GM10248 (cell line): ENCODE results near the gene NFIC.
"Not testable (repeated sequence)": the region's sequence is repeated elsewhere in the genome, so short reads cannot be mapped to it uniquely, and the experiment has no call there.

Experiments
- CTCF ChIA-PET: fragments of 300-600 bp; sonication (Branson Sonifier 250); formaldehyde crosslinking; extraction: SDS; loops from one replicate; lab custom pipeline; 2021; ENCODE audit warnings: antibody characterized with exemption; lab: Yijun Ruan, JAX
- POLR2A ChIA-PET: fragments of 350-650 bp; sonication (Branson Sonifier 250); formaldehyde crosslinking; extraction: SDS; loops from one replicate; lab custom pipeline; 2020; ENCODE audit warnings: antibody characterized with exemption; lab: Yijun Ruan, JAX
- DNase-seq: peaks from one replicate; pipeline ENCODE4 v3.0.0; 2012; ENCODE audit errors: extremely low spot score
- CTCF ChIP-seq: IDR thresholded peaks from 2 replicates; pipeline ENCODE4 v1.5.1; 2012; ENCODE audit warnings: mild to moderate bottlenecking, low read depth; ENCODE audit errors: extremely low read depth, missing control alignments, control extremely low read depth

The NFIC gene

DNA sequence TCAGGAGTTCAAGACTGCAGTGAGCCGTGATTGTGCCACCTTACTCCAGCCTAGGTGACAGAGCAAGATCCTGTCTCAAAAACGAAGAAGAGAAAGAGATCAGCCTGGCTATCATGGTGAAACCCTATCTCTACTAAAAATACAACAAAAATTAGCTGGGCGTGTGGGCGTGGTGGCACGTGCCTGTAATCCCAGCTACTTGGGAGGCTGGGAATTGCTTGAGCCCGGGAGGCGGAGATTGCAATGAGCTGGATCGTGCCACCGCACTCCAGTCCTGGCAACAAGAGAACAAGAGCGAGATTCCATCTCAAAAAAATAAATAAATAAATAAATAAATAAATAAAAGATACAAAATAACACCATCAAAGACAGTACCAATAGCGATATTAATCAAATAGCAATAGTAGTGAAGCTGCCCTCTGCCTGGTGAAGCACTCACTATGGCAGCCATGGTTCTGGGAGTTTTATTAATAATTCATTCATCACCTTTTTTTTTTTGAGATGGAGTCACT is 53.9 kb downstream of the NFIC start:
- ChIA-PET POLR2A (interaction anchor here (1.1 kb wide), 1 partner anchor 136 kb away, joined by 4 read pairs; no protein-coding TSS in a partner anchor), CTCF (interaction anchor here (0.7 to 4.4 kb wide), 6 partner anchors 8 to 114 kb away, joined by 3 to 26 read pairs (median 4); no protein-coding TSS in a partner anchor)
- no peak for TF ChIP-seq CTCF
- DNase-seq, result no peak

DNA sequence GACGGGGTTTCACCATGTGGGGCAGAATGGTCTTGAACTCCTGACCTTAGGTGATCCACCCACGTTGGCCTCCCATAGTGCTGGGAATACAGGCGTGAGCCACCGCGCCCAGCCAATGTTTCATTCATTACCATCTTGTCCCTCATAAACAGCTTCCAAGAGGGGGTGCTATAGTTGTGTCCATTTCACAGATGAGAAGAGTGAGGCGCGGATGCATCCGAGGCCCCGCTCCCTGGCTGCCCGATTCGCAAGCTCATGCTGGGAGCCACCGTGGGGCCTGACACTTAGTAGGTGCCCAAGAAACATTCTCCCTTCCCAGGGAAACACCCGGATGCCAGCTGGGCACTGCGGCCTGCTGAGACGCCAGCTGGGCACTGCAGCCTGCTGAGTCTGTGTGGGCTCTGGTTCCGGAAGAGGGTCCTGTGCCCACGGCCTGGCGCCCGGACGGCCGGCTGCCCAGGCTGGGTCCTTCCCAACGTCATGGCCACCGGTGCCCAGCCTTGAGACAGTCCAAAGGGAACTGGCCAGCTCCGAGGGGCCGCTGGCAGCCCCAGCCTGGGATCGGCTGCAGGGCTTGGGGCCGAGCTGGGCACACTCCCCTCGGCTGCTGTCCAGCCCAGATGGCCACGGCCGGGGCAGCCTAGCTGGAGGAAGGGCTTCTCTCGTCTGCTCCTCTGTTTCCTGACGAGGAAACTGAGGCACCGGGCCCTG is 54.7 kb downstream of the NFIC start:
- TF ChIP-seq CTCF, result no peak
- POLR2A ChIA-PET, result interaction anchor here (1.1 kb wide), 1 partner anchor 136 kb away, joined by 4 read pairs; no protein-coding TSS in a partner anchor
- CTCF ChIA-PET, result interaction anchor here (0.6 to 4.4 kb wide), 7 partner anchors 8 to 116 kb away, joined by 3 to 26 read pairs (median 3); no protein-coding TSS in a partner anchor

GRCh38 chr19:3421656-3422055 is 55.3 kb downstream of the NFIC start:
- POLR2A ChIA-PET, result not testable (repeated sequence)
- CTCF ChIA-PET, result interaction anchor here (0.9 to 4.4 kb wide), 3 partner anchors 8 to 11 kb away, joined by 3 to 26 read pairs (median 3); no protein-coding TSS in a partner anchor

More for the DNA sequence above, 54.7 kb downstream of the NFIC start:
- no peak for DNase-seq

GRCh38 chr19:3423183-3423829 is 56.9 kb downstream of the NFIC start:
- no peak for TF ChIP-seq CTCF
- POLR2A ChIA-PET, result no interaction called here
- CTCF ChIA-PET, result interaction anchor here (1.0 to 1.4 kb wide), 2 partner anchors 8 to 11 kb away, joined by 3 to 4 read pairs; no protein-coding TSS in a partner anchor
- no peak for DNase-seq

More at GRCh38 chr19:3421656-3422055, 55.3 kb downstream of the NFIC start:
- DNase-seq, result not testable (repeated sequence)

GRCh38 chr19:3426433-3426832 is 60.0 kb downstream of the NFIC start:
- ChIA-PET CTCF (interaction anchor here (0.8 to 1.5 kb wide), 2 partner anchors 59 to 83 kb away, joined by 3 to 6 read pairs; no protein-coding TSS in a partner anchor), POLR2A (no interaction called here)
- DNase-seq, result no peak
- TF ChIP-seq CTCF, result no peak

- CTCF ChIA-PET, result interaction anchor here (0.9 to 5.8 kb wide), 21 partner anchors 10 to 127 kb away, joined by 3 to 70 read pairs (median 7); no protein-coding TSS in a partner anchor
- DNase-seq, POLR2A ChIA-PET: not testable (repeated sequence)
Measured at GRCh38 chr19:3430366-3430680, 63.9 kb downstream of the NFIC start.

DNA sequence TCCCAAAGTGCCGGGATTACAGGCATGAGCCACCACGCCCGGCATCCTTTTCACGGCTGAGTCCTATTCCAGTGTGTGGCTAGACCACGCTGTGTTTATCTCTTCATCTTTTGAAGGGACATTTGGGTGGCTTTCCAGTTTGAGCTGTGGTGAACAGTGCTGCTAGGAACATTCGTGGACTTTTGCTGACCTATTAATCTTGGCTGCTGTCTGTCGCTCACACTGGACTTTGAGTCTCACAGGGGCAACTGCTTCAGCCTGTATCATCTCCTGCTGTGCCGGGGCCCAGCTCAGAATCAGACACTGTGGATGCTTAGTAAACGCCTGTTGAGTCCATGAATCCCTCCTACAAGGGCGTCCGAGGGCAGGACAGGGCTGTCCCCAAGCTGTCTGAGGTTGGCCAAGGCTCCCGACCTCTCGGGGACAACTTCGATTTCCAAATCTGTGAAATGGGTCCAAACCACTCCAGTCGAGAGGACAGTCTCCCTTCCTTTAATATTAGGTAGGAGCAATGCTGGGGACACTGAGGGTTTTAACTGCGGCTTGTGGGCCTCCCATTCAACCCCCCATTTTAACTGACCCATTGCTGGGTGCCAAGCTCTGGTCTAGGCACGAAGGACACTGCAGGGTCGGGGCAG is 65.5 kb downstream of the NFIC start:
- DNase-seq, result no peak
- ChIA-PET CTCF (interaction anchor here (0.7 to 5.8 kb wide), 7 partner anchors 8 to 108 kb away, joined by 3 to 70 read pairs (median 4); no protein-coding TSS in a partner anchor), POLR2A (interaction anchor here (0.7 kb wide), 1 partner anchor 116 kb away, joined by 8 read pairs; no protein-coding TSS in a partner anchor)
- TF ChIP-seq CTCF, result no peak
